Measurements from ENCODE around the gene GARIN1A.
"Not testable (repeated sequence)": the region's sequence is repeated elsewhere in the genome, so short reads cannot be mapped to it uniquely, and the experiment has no call there.

GARIN1A gene

GRCh38 chr7:128683738-128684137 lies 11.6 kb downstream of the GARIN1A start:
- DNase-seq = not testable (repeated sequence)

- DNase-seq = no peak
These were observed 15.0 kb downstream of the GARIN1A start for GRCh38 chr7:128687131-128687530.

- no peak for DNase-seq
These were observed 16.4 kb downstream of the GARIN1A start for GRCh38 chr7:128688492-128688891.

GRCh38 chr7:128689161-128689935 lies 17.3 kb downstream of the GARIN1A start:
- DNase-seq = not testable (repeated sequence)

- no peak for DNase-seq
These were observed 19.1 kb downstream of the GARIN1A start for GRCh38 chr7:128691227-128691626.

- peak; percentile 44 for DNase-seq
These were observed 20.7 kb downstream of the GARIN1A start for GRCh38 chr7:128692623-128693270.

GRCh38 chr7:128693373-128694015 lies 21.4 kb downstream of the GARIN1A start:
- DNase-seq = no peak

- no peak for DNase-seq
These were observed 22.6 kb downstream of the GARIN1A start for GRCh38 chr7:128694738-128695137.

GRCh38 chr7:128697302-128697905 lies 25.3 kb downstream of the GARIN1A start:
- peak; percentile 81 for DNase-seq

- no peak for DNase-seq
These were observed 27.2 kb downstream of the GARIN1A start for GRCh38 chr7:128699196-128699712.

GRCh38 chr7:128699895-128700294 lies 27.8 kb downstream of the GARIN1A start:
- DNase-seq = no peak

- DNase-seq = no peak
These were observed 29.1 kb downstream of the GARIN1A start for GRCh38 chr7:128701062-128701785.

GRCh38 chr7:128703609-128704241 lies 31.6 kb downstream of the GARIN1A start:
- no peak for DNase-seq

GRCh38 chr7:128705891-128706333 lies 33.8 kb downstream of the GARIN1A start:
- DNase-seq = no peak

- DNase-seq = no peak
These were observed 35.7 kb downstream of the GARIN1A start for GRCh38 chr7:128707752-128708151.

GRCh38 chr7:128708235-128708634 lies 36.1 kb downstream of the GARIN1A start:
- DNase-seq = no peak

- DNase-seq = no peak
These were observed 36.7 kb downstream of the GARIN1A start for GRCh38 chr7:128708824-128709223.

- no peak for DNase-seq
These were observed 38.4 kb downstream of the GARIN1A start for GRCh38 chr7:128710481-128710880.

- no peak for DNase-seq
These were observed 41.7 kb downstream of the GARIN1A start for GRCh38 chr7:128713794-128714193.

GRCh38 chr7:128714701-128715495 lies 42.8 kb downstream of the GARIN1A start:
- no peak for DNase-seq

All from NCI-H2227 treated with DMSO at 0.1 percent for 48 hours (cell line).